K562 (cell line): ENCODE results near the gene CALCOCO2. TPM values are rescaled to one million over a fixed set of nuclear protein-coding genes. Genes with fewer than 3 reads are reported as not detected.

Source experiments
- BRCA1 ChIP-seq, 2 experiments: fragments of 450-650 bp in 1 of 2; sonication (generic) in 1 of 2; formaldehyde crosslinking in 1 of 2; IDR thresholded peaks; 2 replicates each; pipeline versions ENCODE4 v1.5.0 to v1.6.1; 2017 to 2020; ENCODE audit warnings: mild to moderate bottlenecking in 1 of 2, missing genetic modification reagents in 1 of 2
- EGR1 ChIP-seq: fragments of 450-650 bp; conservative IDR thresholded peaks from 2 replicates; pipeline ENCODE4 v1.6.1; 2017; ENCODE audit warnings: mild to moderate bottlenecking
- ELF4 ChIP-seq: fragments of 450-650 bp; formaldehyde crosslinking; IDR thresholded peaks from 2 replicates; pipeline ENCODE4 v1.4.0; 2022; ENCODE audit warnings: missing genetic modification characterization
- FOXP1 ChIP-seq: sonication (generic); formaldehyde crosslinking; IDR thresholded peaks from 2 replicates; pipeline ENCODE4 v1.8.0; 2022; ENCODE audit warnings: mild to moderate bottlenecking, missing genetic modification reagents
- HNRNPUL1 ChIP-seq: fragments of 200-400 bp; formaldehyde crosslinking; IDR thresholded peaks from 2 replicates; pipeline ENCODE4 v1.6.1; 2017; ENCODE audit warnings: low read length
- MAFG ChIP-seq: fragments of 450-650 bp; conservative IDR thresholded peaks from 2 replicates; pipeline ENCODE4 v1.6.1; 2016; ENCODE audit warnings: missing genetic modification characterization, missing compliant biosample characterization
- MTA2 ChIP-seq: fragments of 450-650 bp; IDR thresholded peaks from 2 replicates; pipeline ENCODE4 v1.6.1; 2016; ENCODE audit warnings: low read depth
- NR1H2 ChIP-seq: sonication (generic); formaldehyde crosslinking; IDR thresholded peaks from 2 replicates; pipeline ENCODE4 v1.4.0; 2020; ENCODE audit warnings: mild to moderate bottlenecking, missing genetic modification reagents
- PTTG1 ChIP-seq: fragments of 450-650 bp; IDR thresholded peaks from 2 replicates; pipeline ENCODE4 v1.6.1; 2016; ENCODE audit warnings: low read depth, mild to moderate bottlenecking, missing genetic modification characterization, missing compliant biosample characterization
- XRCC3 ChIP-seq: fragments of 450-650 bp; IDR thresholded peaks from 2 replicates; pipeline ENCODE4 v1.6.1; 2017; ENCODE audit warnings: mild to moderate bottlenecking, moderate library complexity
- ZBTB1 ChIP-seq: sonication (generic); formaldehyde crosslinking; IDR thresholded peaks from 2 replicates; pipeline ENCODE4 v1.8.1; 2023; ENCODE audit warnings: missing genetic modification reagents, low read depth, mild to moderate bottlenecking, borderline replicate concordance
- ZNF274 ChIP-seq: IDR thresholded peaks from 2 replicates; pipeline ENCODE4 v1.6.1; 2011; ENCODE audit warnings: low read depth, mild to moderate bottlenecking, low read length, moderate library complexity, borderline replicate concordance
- ZNF347 ChIP-seq: fragments of 450-650 bp; formaldehyde crosslinking; IDR thresholded peaks from 2 replicates; pipeline ENCODE4 v1.4.0; 2020; ENCODE audit warnings: low read depth, mild to moderate bottlenecking, moderate library complexity
- polyA plus RNA-seq, 8 experiments: library from polyadenylated mRNA; depleted of rRNA in 4 of 8; stranded (reverse) in 5 of 8; unstranded in 3 of 8; fragments of >200 nt; fragmentation: Nextera tagmentation in 2 of 8; fragmentation: Illumina TruSeq in 1 of 8; extraction: Ambion mirVana in 2 of 8; extraction: Trizol in 1 of 8; gene quantifications; 2 replicates each; pipeline versions ENCODE4 v1.2.1 to v1.2.3, GENCODE V29; 2011 to 2014; ENCODE audit warnings: inconsistent platforms in 1 of 8, missing spikeins in 1 of 8
- total RNA-seq, 7 experiments: library from RNA; depleted of rRNA in 6 of 7; stranded (reverse); fragments of >200 nt in 6 of 7; fragmentation: Illumina TruSeq in 2 of 7; extraction: Trizol in 2 of 7; gene quantifications; 2 replicates each; pipeline versions ENCODE4 v1.2.1 to v1.2.3, GENCODE V29; 2011 to 2021; ENCODE audit warnings: low replicate concordance in 1 of 7
- TF ChIP-seq, protein P1 (sequence below): sonication (generic); formaldehyde crosslinking; IDR thresholded peaks from 2 replicates; pipeline ENCODE4 v1.4.0; 2020; ENCODE audit warnings: mild to moderate bottlenecking, missing genetic modification reagents
- TF ChIP-seq, protein P2 (sequence below): sonication (generic); formaldehyde crosslinking; IDR thresholded peaks from 2 replicates; pipeline ENCODE4 v1.8.0; 2022; ENCODE audit warnings: mild to moderate bottlenecking, missing genetic modification reagents
- TF ChIP-seq, protein P3 (sequence below): fragments of 250-450 bp; sonication (Bioruptor Pico); IDR thresholded peaks from 2 replicates; pipeline ENCODE4 v1.4.0; 2020; ENCODE audit warnings: borderline replicate concordance
- TF ChIP-seq, protein P4 (sequence below): fragments of 450-650 bp; IDR thresholded peaks from 2 replicates; pipeline ENCODE4 v1.7.1; 2018; ENCODE audit warnings: mild to moderate bottlenecking, low read depth; ENCODE audit not compliant: partially characterized antibody

The CALCOCO2 gene
- total and polyA plus RNA-seq, 9 of the 15 experiments (the other 6 are each of a cell fraction or from before 2014, with no cell fraction given): 24.1 to 87.3 (median 67.5) TPM

DNA sequence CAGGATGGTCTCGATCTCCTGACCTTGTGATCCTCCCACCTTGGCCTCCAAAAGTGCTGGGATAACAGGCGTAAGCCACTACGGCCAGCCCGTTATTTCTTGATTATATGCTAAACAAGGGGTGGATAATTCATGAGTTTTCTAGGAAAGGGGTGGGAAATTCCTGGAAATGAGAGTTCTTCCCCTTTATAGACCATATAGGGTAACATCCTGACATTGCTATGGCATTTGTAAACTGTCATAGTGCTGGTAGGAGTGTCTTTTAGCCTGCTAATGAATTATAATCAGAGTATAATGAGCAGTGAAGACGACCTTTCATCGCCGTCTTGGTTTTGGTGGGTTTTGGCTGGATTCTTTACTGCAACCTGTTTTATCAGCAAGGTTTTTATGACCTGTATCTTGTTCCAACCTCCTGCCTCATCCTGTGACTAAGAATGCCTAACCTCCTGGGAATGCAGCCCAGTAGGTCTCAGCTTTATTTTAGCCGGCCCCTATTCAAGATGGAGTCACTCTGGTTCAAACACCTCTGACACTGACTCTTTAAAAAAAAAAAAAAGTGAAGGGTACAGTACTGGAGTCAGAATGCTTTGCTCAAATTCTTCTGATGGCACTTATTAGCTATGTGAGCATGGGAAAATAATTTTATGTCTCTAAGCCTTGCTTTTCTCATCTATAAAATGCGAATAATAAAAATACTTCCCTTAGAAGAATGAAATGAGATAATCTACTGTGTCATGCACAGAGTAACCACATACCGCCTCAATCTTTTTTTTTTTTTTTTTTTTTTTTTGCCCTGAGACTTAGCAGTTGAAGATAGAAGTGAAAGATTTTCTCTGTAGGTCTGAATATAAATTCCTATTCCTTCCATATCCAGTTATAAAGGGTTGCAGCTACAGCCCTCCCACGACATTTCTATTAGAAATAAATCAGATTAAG is 5.1 kb upstream of the CALCOCO2 start (continued):
- TF ChIP-seq, protein P1, sequence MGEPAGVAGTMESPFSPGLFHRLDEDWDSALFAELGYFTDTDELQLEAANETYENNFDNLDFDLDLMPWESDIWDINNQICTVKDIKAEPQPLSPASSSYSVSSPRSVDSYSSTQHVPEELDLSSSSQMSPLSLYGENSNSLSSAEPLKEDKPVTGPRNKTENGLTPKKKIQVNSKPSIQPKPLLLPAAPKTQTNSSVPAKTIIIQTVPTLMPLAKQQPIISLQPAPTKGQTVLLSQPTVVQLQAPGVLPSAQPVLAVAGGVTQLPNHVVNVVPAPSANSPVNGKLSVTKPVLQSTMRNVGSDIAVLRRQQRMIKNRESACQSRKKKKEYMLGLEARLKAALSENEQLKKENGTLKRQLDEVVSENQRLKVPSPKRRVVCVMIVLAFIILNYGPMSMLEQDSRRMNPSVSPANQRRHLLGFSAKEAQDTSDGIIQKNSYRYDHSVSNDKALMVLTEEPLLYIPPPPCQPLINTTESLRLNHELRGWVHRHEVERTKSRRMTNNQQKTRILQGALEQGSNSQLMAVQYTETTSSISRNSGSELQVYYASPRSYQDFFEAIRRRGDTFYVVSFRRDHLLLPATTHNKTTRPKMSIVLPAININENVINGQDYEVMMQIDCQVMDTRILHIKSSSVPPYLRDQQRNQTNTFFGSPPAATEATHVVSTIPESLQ (CRISPR knock-in tag): no peak
- no peak for TF ChIP-seq NR1H2 (CRISPR knock-in tag)
- no peak for TF ChIP-seq MTA2
- peak; percentile 94 for TF ChIP-seq ELF4 (CRISPR knock-in tag)
- TF ChIP-seq XRCC3: no peak
- TF ChIP-seq, protein P2, sequence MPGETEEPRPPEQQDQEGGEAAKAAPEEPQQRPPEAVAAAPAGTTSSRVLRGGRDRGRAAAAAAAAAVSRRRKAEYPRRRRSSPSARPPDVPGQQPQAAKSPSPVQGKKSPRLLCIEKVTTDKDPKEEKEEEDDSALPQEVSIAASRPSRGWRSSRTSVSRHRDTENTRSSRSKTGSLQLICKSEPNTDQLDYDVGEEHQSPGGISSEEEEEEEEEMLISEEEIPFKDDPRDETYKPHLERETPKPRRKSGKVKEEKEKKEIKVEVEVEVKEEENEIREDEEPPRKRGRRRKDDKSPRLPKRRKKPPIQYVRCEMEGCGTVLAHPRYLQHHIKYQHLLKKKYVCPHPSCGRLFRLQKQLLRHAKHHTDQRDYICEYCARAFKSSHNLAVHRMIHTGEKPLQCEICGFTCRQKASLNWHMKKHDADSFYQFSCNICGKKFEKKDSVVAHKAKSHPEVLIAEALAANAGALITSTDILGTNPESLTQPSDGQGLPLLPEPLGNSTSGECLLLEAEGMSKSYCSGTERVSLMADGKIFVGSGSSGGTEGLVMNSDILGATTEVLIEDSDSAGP (CRISPR knock-in tag): no peak
- TF ChIP-seq HNRNPUL1: no peak
- no peak for TF ChIP-seq ZBTB1 (CRISPR knock-in tag)
- TF ChIP-seq PTTG1: peak; percentile 99
- TF ChIP-seq MAFG (tag): peak; percentile 64; the same call in 1 of the 2 replicates
- TF ChIP-seq BRCA1 (IDR thresholded peaks at IDR 0.05): no peak
- TF ChIP-seq BRCA1 (CRISPR knock-in tag; IDR thresholded peaks at IDR 0.05): no peak
- TF ChIP-seq, protein P3, sequence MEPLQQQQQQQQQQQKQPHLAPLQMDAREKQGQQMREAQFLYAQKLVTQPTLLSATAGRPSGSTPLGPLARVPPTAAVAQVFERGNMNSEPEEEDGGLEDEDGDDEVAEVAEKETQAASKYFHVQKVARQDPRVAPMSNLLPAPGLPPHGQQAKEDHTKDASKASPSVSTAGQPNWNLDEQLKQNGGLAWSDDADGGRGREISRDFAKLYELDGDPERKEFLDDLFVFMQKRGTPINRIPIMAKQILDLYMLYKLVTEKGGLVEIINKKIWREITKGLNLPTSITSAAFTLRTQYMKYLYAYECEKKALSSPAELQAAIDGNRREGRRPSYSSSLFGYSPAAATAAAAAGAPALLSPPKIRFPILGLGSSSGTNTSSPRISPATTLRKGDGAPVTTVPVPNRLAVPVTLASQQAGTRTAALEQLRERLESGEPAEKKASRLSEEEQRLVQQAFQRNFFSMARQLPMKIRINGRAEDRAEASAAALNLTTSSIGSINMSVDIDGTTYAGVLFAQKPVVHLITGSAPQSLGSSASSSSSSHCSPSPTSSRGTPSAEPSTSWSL (CRISPR knock-in tag): peak; percentile 90; the same call in 1 of the 2 replicates
- no peak for TF ChIP-seq EGR1
- TF ChIP-seq, protein P4, sequence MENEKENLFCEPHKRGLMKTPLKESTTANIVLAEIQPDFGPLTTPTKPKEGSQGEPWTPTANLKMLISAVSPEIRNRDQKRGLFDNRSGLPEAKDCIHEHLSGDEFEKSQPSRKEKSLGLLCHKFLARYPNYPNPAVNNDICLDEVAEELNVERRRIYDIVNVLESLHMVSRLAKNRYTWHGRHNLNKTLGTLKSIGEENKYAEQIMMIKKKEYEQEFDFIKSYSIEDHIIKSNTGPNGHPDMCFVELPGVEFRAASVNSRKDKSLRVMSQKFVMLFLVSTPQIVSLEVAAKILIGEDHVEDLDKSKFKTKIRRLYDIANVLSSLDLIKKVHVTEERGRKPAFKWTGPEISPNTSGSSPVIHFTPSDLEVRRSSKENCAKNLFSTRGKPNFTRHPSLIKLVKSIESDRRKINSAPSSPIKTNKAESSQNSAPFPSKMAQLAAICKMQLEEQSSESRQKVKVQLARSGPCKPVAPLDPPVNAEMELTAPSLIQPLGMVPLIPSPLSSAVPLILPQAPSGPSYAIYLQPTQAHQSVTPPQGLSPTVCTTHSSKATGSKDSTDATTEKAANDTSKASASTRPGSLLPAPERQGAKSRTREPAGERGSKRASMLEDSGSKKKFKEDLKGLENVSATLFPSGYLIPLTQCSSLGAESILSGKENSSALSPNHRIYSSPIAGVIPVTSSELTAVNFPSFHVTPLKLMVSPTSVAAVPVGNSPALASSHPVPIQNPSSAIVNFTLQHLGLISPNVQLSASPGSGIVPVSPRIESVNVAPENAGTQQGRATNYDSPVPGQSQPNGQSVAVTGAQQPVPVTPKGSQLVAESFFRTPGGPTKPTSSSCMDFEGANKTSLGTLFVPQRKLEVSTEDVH: no peak
- TF ChIP-seq FOXP1: no peak
- no peak for TF ChIP-seq ZNF274
- peak; percentile 83; the same call in 1 of the 2 replicates for TF ChIP-seq ZNF347 (CRISPR knock-in tag)
